Skeletal muscle satellite cell (primary cell): ENCODE results near the gene NEDD9. TPM values are rescaled to one million over a fixed set of nuclear protein-coding genes. Genes with fewer than 3 reads are reported as not detected.

Experiments
- H3K27me3 ChIP-seq: 2 replicates; pipeline ENCODE4 v1.7.0; 2013; ENCODE audit warnings: low read length; ENCODE audit not compliant: control insufficient read depth, insufficient read depth
- H3K36me3 ChIP-seq: 2 replicates; pipeline ENCODE4 v1.7.0; 2013; ENCODE audit warnings: mild to moderate bottlenecking, control low read depth, low read length; ENCODE audit not compliant: insufficient read depth
- H3K4me1 ChIP-seq: 2 replicates; pipeline ENCODE4 v1.7.0; 2013; ENCODE audit warnings: low read length; ENCODE audit not compliant: control insufficient read depth, insufficient read depth
- H3K4me2 ChIP-seq: 2 replicates; pipeline ENCODE4 v1.7.0; 2013; ENCODE audit warnings: mild to moderate bottlenecking, low read length
- H3K4me3 ChIP-seq: 2 replicates; pipeline ENCODE4 v1.7.0; 2013; ENCODE audit warnings: low read length
- H3K9ac ChIP-seq: 2 replicates; pipeline ENCODE4 v1.7.0; 2013; ENCODE audit warnings: mild to moderate bottlenecking, low read depth, low read length, moderate library complexity
- H3K9me3 ChIP-seq: replicated peaks from 2 replicates; pipeline ENCODE4 v1.7.0; 2013; ENCODE audit warnings: mild to moderate bottlenecking, control low read depth, low read length
- small RNA-seq: library from RNA; depleted of rRNA; stranded (forward); fragments of <200 nt; gene quantifications from one replicate; pipeline ENCODE3, GENCODE V24; 2012

NEDD9 gene

GRCh38 chr6:11140056-11140455 lies 92.4 kb downstream of the NEDD9 start:
- Histone ChIP-seq H3K4me3 (no peak overlapping the region), H3K27me3 (no peaks in the 10 kb centered on the region), H3K4me2 (no peak overlapping the region), H3K9ac (no peak overlapping the region), H3K36me3 (peaks cover 6% of the 10 kb centered on the region), H3K4me1 (peaks cover 22% of the 10 kb centered on the region), H3K9me3 (no peaks in the 10 kb centered on the region)

- no peaks in the 10 kb centered on the region for H3K27me3 ChIP-seq
- no peak overlapping the region for H3K4me2 ChIP-seq
- H3K4me1 ChIP-seq = peaks cover 22% of the 10 kb centered on the region
- H3K4me3 ChIP-seq = no peak overlapping the region
- H3K36me3 ChIP-seq = peaks cover 12% of the 10 kb centered on the region
- no peak overlapping the region for H3K9ac ChIP-seq
- no peaks in the 10 kb centered on the region for H3K9me3 ChIP-seq
Measured at GRCh38 chr6:11139051-11139960, 93.2 kb downstream of the NEDD9 start.

GRCh38 chr6:11136809-11137208 lies 95.7 kb downstream of the NEDD9 start:
- Histone ChIP-seq H3K4me1 (peaks cover 18% of the 10 kb centered on the region), H3K9me3 (no peaks in the 10 kb centered on the region), H3K4me2 (no peak overlapping the region), H3K4me3 (no peak overlapping the region), H3K27me3 (no peaks in the 10 kb centered on the region), H3K9ac (no peak overlapping the region), H3K36me3 (peaks cover 12% of the 10 kb centered on the region)

Small RNA genes within 50 kb of the gene (small RNA-seq; reads per million reads assigned to genes)
- not detected for gene AL136139.1
